Endothelial cell of umbilical vein (primary cell): ENCODE measurements around the gene NEDD9. TPM values are rescaled to one million over a fixed set of nuclear protein-coding genes. Genes with fewer than 3 reads are reported as not detected.

ENCODE experiments used
- BruUV-seq: library from RNA; stranded (reverse); fragments of 400-500 nt; replicated peaks from 2 replicates; lab custom pipeline; 2021; lab: Mats Ljungman, UMichigan
- CTCF ChIA-PET: fragments of 300-600, 350-600 bp; sonication (Branson Sonifier 250); formaldehyde crosslinking; loops from one replicate; lab custom pipeline; 2021; ENCODE audit warnings: antibody characterized with exemption, inconsistent platforms; lab: Charles Lee
- POLR2A ChIA-PET: fragments of 300-600, 350-600 bp; sonication (Branson Sonifier 250); formaldehyde crosslinking; loops from one replicate; lab custom pipeline; 2021; ENCODE audit warnings: antibody characterized with exemption, inconsistent platforms; lab: Charles Lee
- DNase-seq: peaks from one replicate; pipeline ENCODE4 v3.0.0-alpha.2; 2011; ENCODE audit warnings: low read depth, low spot score
- FAIRE-seq: peaks from 2 replicates; lab custom pipeline; 2011; peaks lifted over from hg19 to GRCh38; lab: Jason Lieb, UNC
- H2AFZ ChIP-seq: 2 replicates; pipeline ENCODE4 v1.6.0; 2012; ENCODE audit warnings: low read depth, low read length, control low read depth, inconsistent platforms
- H3K27ac ChIP-seq: 2 replicates; pipeline ENCODE4 v1.5.1; 2011; ENCODE audit warnings: low read depth, mild to moderate bottlenecking, control low read depth, low read length, moderate library complexity; ENCODE audit not compliant: insufficient read depth
- H3K27me3 ChIP-seq, 2 experiments: 2 replicates each; pipeline versions ENCODE4 v1.6.0 to v1.6.1; 2011; ENCODE audit warnings: low read length in 2 of 2, mixed read lengths in 1 of 2; ENCODE audit not compliant: control insufficient read depth in 2 of 2, insufficient read depth in 2 of 2
- H3K36me3 ChIP-seq, 2 experiments: 2 replicates in 1 of 2; 3 replicates in 1 of 2; pipeline ENCODE4 v1.5.1; 2011; ENCODE audit warnings: low read length in 2 of 2, mild to moderate bottlenecking in 1 of 2, moderate library complexity in 1 of 2; ENCODE audit not compliant: control insufficient read depth in 2 of 2, insufficient read depth in 2 of 2; ENCODE audit errors: extremely low read depth in 1 of 2
- H3K4me1 ChIP-seq: 3 replicates; pipeline ENCODE4 v1.5.1; 2011; ENCODE audit warnings: mild to moderate bottlenecking, low read length; ENCODE audit not compliant: control insufficient read depth, insufficient read depth; ENCODE audit errors: extremely low read depth
- H3K4me2 ChIP-seq: 2 replicates; pipeline ENCODE4 v1.6.1; 2011; ENCODE audit warnings: low read length, control low read depth, mixed read lengths; ENCODE audit not compliant: insufficient read depth
- H3K4me3 ChIP-seq, 3 experiments: fragments of 200-600 bp in 1 of 3; sonication (generic), shearing (Covaris generic) in 1 of 3; replicated peaks in 1 of 3; 2 replicates each; pipeline ENCODE4 v1.5.1; 2011 to 2016; ENCODE audit warnings: control low read depth in 3 of 3, low read length in 3 of 3, mild to moderate bottlenecking in 2 of 3, inconsistent platforms in 1 of 3, low read depth in 1 of 3, moderate library complexity in 1 of 3; ENCODE audit not compliant: insufficient read depth in 1 of 3
- H3K79me2 ChIP-seq: 2 replicates; pipeline ENCODE4 v1.6.0; 2012; ENCODE audit warnings: low read length, inconsistent platforms; ENCODE audit not compliant: control insufficient read depth, insufficient read depth
- H3K9ac ChIP-seq: replicated peaks from 2 replicates; pipeline ENCODE3; 2011; ENCODE audit warnings: low read length, control low read depth; ENCODE audit not compliant: insufficient read depth; ENCODE audit errors: extremely low read depth
- H3K9me1 ChIP-seq: replicated peaks from 3 replicates; pipeline ENCODE4 v1.6.0; 2011; ENCODE audit warnings: mild to moderate bottlenecking, low read length; ENCODE audit not compliant: control insufficient read depth, insufficient read depth; ENCODE audit errors: extremely low read depth
- H3K9me3 ChIP-seq: replicated peaks from 2 replicates; pipeline ENCODE4 v1.5.1; 2012; ENCODE audit warnings: low read length, inconsistent platforms; ENCODE audit not compliant: control insufficient read depth, insufficient read depth
- H4K20me1 ChIP-seq: replicated peaks from 2 replicates; pipeline ENCODE3; 2011; ENCODE audit warnings: mild to moderate bottlenecking, low read length; ENCODE audit not compliant: control insufficient read depth, insufficient read depth; ENCODE audit errors: extremely low read depth
- CTCF ChIP-seq, 2 donors: IDR thresholded peaks; 1 replicate in 1 of 2; 2 replicates in 1 of 2; pipeline ENCODE4 v1.5.1; 2011; ENCODE audit warnings: low read length in 2 of 2, mild to moderate bottlenecking in 2 of 2, moderate library complexity in 2 of 2, control low read depth in 1 of 2, inconsistent platforms in 1 of 2, low read depth in 1 of 2; ENCODE audit not compliant: insufficient read depth in 1 of 2; ENCODE audit errors: extremely low read depth in 1 of 2
- EZH2 ChIP-seq: IDR thresholded peaks from 2 replicates; pipeline ENCODE4 v1.6.1; 2012; ENCODE audit warnings: borderline replicate concordance, low read depth, mild to moderate bottlenecking, moderate library complexity, low read length, inconsistent platforms; ENCODE audit not compliant: severe bottlenecking
- FOS ChIP-seq: IDR thresholded peaks from 2 replicates; pipeline ENCODE4 v1.6.1; 2011; ENCODE audit warnings: mild to moderate bottlenecking, low read length, moderate library complexity, borderline replicate concordance; ENCODE audit not compliant: insufficient read depth
- GATA2 ChIP-seq: IDR thresholded peaks from 2 replicates; pipeline ENCODE4 v1.7.0; 2011; ENCODE audit warnings: low read depth, mild to moderate bottlenecking, moderate library complexity, mixed read lengths, low read length; ENCODE audit not compliant: insufficient read length, insufficient read depth
- JUN ChIP-seq: IDR thresholded peaks from 2 replicates; pipeline ENCODE4 v1.6.1; 2011; ENCODE audit warnings: borderline replicate concordance, low read depth; ENCODE audit not compliant: insufficient read length, insufficient read depth
- MAX ChIP-seq: IDR thresholded peaks from 2 replicates; pipeline ENCODE4 v1.6.1; 2011; ENCODE audit not compliant: insufficient read depth, insufficient read length
- MYC ChIP-seq: IDR thresholded peaks from one replicate; pipeline ENCODE4 v1.6.1; 2011; ENCODE audit warnings: mild to moderate bottlenecking, low read depth, low read length
- POLR2A ChIP-seq: IDR thresholded peaks from 2 replicates; pipeline ENCODE4 v1.6.1; 2012; ENCODE audit warnings: low read depth, mild to moderate bottlenecking, control low read depth, low read length
- POLR2AphosphoS5 ChIP-seq: IDR thresholded peaks from 2 replicates; pipeline ENCODE4 v1.6.1; 2012; ENCODE audit warnings: low read depth, mild to moderate bottlenecking, control low read depth, low read length, moderate library complexity; ENCODE audit not compliant: insufficient read depth
- dilution Hi-C: fragments of 300-500 bp; cut with MboI; formaldehyde crosslinking; loops from one replicate; pipeline ENCODE4 v1.15.0; 2019; ENCODE audit warnings: low sequenced_read_pairs; ENCODE audit not compliant: extremely low pct_ligation_motif_present
- intact Hi-C: fragments of 100-400 bp; cut with micrococcal nuclease; formaldehyde crosslinking; loops from one replicate; pipeline ENCODE4 v1.10.0; 2022
- polyA plus RNA-seq, 4 experiments: library from polyadenylated mRNA; depleted of rRNA in 3 of 4; stranded (reverse) in 3 of 4; unstranded in 1 of 4; fragments of >200 nt; gene quantifications; 2 replicates each; pipeline versions ENCODE4 v1.2.1 to v1.2.3, GENCODE V29; 2011 to 2012; ENCODE audit warnings: missing spikeins in 1 of 4
- total RNA-seq: library from RNA; stranded (reverse); gene quantifications from 2 replicates; pipeline ENCODE4 v1.2.3, GENCODE V29; 2021

NEDD9 gene
- total and polyA plus RNA-seq, 2 donors (not counting 3 experiments of a cell fraction or from before 2014, with no cell fraction given): 55.2 to 61.0 TPM

- BruUV-seq: no TSS peak
- ChIA-PET POLR2A (no interaction called here), CTCF (interaction anchor here (1.2 kb wide), 1 partner anchor 9 kb away, joined by 3 read pairs; no protein-coding TSS in a partner anchor)
- Histone ChIP-seq H3K9ac (no peak overlapping the region), H4K20me1 (no peaks in the 10 kb centered on the region), H3K9me1 (no peaks in the 10 kb centered on the region), H3K4me2 (no peak overlapping the region), H3K36me3 (no peaks in the 10 kb centered on the region), H3K9me3 (no peaks in the 10 kb centered on the region), H3K27ac (no peak overlapping the region), H3K4me3 (no peak overlapping the region), H3K4me1 (peaks cover 12% of the 10 kb centered on the region), H2AFZ (no peak overlapping the region), H3K27me3 (no peaks in the 10 kb centered on the region), H3K79me2 (no peaks in the 10 kb centered on the region)
- intact Hi-C loops (no loop called here), dilution Hi-C loops (no loop called here)
- TF ChIP-seq EZH2: no peak
- TF ChIP-seq MYC: no peak
- TF ChIP-seq MAX: no peak
- TF ChIP-seq POLR2AphosphoS5: no peak
- FAIRE-seq (no peak), DNase-seq (no peak)
These were observed 43.1 kb upstream of the NEDD9 start for GRCh38 chr6:11275598-11275997.

- no peak overlapping the region for H3K9ac ChIP-seq
- no TSS peak for BruUV-seq
- TF ChIP-seq JUN (no peak), CTCF (IDR thresholded peaks at IDR 0.05; ENCODE audit: extremely low read depth in 1 of 2, insufficient read depth in 1 of 2, low read depth in 1 of 2, low read length in 2 of 2) (no peak), MAX (no peak), POLR2A (no peak), EZH2 (no peak), POLR2AphosphoS5 (no peak), MYC (no peak), GATA2 (no peak), FOS (no peak)
- H3K4me2 ChIP-seq: no peak overlapping the region
- dilution Hi-C loops (no loop called here), intact Hi-C loops (no loop called here)
- FAIRE-seq (no peak), DNase-seq (no peak)
- H3K27ac ChIP-seq: no peak overlapping the region
- no peaks in the 10 kb centered on the region for H3K79me2 ChIP-seq
- H4K20me1 ChIP-seq: no peaks in the 10 kb centered on the region
- no peaks in the 10 kb centered on the region for H3K36me3 ChIP-seq
- no peaks in the 10 kb centered on the region for H3K27me3 ChIP-seq
- no peak overlapping the region for H2AFZ ChIP-seq
- no peak overlapping the region for H3K4me3 ChIP-seq
- peaks cover 12% of the 10 kb centered on the region for H3K4me1 ChIP-seq
- ChIA-PET CTCF (interaction anchor here (2.2 kb wide), 1 partner anchor 11 kb away, joined by 5 read pairs; no protein-coding TSS in a partner anchor), POLR2A (no interaction called here)
- H3K9me3 ChIP-seq: no peaks in the 10 kb centered on the region
- no peaks in the 10 kb centered on the region for H3K9me1 ChIP-seq
These were observed 41.1 kb upstream of the NEDD9 start for GRCh38 chr6:11273406-11274065.
